ENCODE measurements around the gene CCDC47. TPM values are rescaled to one million over a fixed set of nuclear protein-coding genes. Genes with fewer than 3 reads are reported as not detected.

Gene CCDC47
- total RNA-seq, 1 donor from 2014 or later: 90.1 TPM

DNA sequence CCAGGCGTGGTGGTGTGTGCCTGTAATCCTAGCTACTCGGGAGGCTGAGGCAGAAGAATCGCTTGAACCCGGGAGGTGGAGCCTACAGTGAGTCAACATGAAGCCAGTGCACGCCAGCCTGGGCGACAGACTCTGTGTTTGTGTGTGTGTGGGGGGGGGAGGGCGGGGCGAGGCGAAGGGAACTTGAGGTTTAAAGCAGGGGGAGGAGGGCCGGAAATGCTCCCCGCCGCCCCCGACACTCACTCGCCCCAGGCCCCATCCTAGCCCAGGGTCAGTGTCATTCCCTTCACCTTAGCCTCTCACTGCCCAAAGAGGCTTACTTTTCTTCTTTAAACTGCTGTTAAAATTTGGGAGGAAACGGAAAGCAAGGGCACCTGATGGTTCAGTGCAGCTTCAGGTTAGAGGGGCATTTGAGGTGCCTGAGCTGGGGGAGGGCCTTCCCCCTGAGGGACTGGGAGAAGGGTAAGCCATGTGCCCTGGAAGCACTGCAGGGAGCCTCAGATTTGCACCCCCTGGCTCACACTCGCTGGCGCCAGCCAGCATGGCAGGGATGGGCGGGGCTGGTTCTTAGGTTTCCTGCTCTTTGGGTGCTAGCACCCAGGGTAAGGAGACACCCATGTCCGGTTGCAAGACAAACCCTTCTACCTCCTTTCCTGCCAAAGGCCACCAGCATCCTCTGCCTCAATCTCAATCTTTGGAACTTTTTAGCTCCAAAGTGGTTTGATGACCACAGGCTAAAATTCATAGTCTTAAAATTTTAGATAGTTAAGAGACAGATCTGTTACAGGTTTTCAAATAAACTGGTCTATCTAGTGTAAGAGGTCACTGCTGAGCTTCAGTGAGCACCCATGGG, 71.3 kb downstream of the CCDC47 start:
- ATAC-seq: no peak
- intact Hi-C loops (cut with micrococcal nuclease): no loop called here
- DNase-seq: peak; percentile 49

DNA sequence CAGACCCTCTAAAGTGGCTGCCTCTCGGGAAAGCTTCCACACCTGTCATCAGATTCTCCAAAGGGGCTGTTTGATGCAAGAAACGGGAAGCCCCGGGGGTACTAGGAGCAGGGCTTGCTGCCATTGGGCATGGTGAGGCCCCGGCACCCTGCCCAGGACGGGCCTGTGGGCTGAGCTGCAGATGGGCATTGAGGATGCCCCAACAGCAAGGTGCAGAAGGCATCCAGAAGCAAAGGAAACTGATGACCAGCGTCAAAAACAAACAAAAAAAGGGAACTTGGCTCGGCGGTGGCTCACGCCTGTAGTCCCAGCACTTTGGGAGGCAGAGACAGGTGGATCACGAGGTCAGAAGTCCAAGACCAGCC, 72.0 kb downstream of the CCDC47 start:
- intact Hi-C loops (cut with micrococcal nuclease): no loop called here
- ATAC-seq (no peak), DNase-seq (no peak)

DNA sequence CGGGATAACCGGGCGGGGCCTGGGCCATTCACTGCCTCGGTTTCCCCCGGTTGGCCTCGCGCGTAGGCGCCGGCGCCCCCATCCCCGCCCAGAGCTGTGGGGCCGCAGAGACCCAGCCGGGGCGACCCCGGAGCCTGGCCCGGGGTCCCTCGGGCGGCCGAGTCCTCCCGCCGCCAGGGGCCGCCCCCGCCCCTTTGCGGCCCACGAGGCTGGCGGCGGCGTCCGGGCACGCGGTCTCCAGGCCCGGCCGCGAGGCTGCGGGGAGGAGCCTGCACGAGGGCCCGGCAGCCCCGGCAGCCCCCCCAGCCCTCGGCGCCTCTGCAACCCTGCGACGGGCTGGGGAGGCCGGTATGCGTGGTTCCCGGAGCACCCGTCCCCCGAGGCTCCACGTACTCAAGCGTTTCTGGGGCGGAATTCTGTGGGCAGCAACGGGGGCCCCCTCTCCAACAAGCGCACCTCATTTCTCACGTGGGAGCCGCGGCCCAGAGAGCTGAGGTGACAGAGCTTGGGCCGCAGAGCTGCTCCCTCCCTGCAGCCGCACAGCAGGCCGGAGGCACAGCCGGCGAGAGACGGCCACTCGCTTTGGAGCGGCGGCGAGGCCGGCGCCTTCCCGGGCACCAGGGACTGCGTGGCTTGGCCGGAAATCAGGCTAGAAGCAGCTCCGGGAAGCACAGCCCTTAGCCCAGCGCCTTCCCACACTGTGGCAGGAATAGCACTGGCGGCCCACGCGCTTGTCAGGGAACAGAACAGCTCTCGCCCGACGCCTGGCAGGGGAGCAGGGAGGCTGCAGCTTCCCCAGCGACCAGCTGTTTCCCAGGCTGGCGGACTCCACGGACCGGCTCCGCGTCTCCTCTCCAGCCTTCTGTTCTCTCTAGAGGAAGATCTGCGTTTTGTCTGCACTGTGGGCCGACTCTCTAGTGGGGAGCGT, 72.6 kb downstream of the CCDC47 start:
- ATAC-seq (peak; percentile 63), DNase-seq (peak; percentile 83)
- intact Hi-C loops (cut with micrococcal nuclease): no loop called here

DNA sequence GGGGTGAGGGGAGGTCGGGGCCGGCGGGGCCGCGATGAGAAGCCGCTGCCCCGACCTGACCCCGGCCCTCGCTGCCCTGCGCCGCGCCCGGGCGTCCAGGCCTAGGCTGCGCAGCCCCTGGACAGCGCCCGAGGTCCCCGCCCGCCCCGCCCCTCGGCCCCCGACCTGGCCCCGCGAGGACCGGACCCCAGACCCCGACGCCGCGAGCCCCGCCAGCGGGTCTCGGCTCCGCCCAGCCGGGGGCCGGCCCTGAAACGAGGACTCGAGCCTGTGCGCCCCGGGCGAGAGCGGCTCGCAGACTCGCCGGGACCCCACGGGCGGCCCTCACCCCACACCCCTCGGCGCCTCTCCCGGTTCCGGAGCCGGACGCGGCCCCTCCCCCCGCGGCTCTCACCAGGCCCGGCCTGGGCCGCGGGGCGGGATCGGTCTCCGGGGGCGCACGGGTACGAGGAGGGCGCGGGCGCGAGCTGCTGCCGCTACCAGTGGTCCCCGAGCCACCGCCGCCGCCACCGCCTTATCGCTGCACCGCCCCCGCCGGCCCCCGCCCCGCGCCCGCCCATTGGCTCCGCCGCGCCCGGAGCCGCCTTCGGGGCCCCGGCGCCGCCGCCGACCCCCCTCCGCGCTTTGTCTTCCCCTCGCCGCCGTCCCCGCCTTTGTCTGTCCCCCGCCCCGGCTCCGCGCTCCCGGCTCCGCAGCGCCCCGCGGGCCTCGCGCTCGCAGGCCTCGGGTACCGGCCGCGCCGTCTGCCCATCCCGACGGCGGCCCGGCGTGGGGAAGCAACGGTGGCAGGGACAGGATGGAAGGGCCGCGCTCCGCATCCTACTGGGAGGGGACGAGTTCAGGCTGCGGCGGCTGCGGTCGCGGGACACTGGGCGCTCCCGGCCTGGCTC, 73.5 kb downstream of the CCDC47 start, which contains the start of gene LIMD2:
Gene LIMD2 (minus strand): TSS at position 488 of the 890 bp plus-strand sequence. CDS start 827 bp downstream, outside the sequence.
- DNase-seq: peak; percentile 77
- ATAC-seq: peak; percentile 16
- intact Hi-C loops (cut with micrococcal nuclease): no loop called here

DNA sequence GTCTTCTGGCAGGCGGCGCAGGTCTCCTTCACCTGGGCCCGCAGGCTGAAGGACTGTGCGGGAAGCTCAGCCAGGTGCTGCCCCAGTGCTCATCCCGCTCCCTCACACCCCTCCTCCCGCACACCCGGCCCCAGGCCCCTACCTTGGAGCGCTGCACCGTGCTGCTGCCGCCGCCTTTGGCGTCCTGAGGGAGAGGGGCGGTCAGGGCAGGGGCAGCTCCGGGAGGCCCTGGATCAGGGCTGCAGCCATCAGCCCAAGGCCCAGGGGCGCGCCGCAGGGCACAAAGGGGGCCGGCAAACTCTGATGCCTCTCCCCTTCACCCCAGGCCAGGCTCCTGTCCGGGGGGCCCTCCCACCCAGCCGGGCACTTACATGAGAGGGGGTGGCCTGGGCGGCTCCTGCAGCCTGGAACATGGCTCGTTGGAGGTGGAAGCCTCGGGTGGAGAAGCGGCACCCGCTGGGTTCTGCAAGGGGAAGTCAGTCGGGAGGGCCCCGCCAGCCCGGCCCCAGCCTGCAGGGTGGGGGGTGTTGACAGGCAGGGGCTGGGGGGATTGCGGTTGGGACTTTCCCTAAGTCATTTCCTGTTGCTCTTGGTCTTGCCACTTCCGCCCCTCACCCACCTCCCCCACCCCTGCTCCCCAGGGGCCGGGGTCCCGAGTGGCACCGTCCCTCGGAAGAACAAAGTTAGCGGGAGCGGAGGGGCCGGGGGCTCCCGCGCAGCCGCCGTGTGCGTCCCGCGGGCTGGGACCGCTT, 74.3 kb downstream of the CCDC47 start:
- DNase-seq (peak; percentile 73), ATAC-seq (peak; percentile 20)
- intact Hi-C loops (cut with micrococcal nuclease): no loop called here

DNA sequence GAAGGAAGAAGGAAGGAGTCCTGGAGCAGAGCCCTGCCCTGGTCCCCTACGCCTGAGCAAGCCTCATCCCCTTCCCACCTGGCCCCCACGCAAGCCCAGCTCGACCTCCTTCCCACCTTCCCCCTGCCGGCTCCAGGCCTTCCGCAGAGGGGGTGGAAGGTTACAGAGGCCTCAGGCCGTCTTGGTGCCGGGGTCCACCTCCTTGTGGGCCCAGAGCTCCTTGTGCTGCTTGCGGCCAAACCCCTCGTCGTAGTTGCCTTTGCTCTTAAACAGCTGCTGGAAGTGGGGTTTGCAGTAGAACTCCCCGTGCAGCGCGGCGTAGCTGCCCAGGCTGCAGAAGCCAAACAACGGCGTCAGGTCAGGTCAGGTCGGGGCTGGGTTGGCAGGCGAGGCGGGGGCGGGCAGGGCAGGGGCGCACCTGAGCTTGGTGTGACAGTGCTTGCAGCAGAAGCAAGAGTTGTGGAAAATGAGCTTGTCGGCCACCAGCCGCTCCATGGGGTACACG, 75.0 kb downstream of the CCDC47 start:
- ATAC-seq (no peak), DNase-seq (no peak)
- intact Hi-C loops (cut with micrococcal nuclease): no loop called here

DNA sequence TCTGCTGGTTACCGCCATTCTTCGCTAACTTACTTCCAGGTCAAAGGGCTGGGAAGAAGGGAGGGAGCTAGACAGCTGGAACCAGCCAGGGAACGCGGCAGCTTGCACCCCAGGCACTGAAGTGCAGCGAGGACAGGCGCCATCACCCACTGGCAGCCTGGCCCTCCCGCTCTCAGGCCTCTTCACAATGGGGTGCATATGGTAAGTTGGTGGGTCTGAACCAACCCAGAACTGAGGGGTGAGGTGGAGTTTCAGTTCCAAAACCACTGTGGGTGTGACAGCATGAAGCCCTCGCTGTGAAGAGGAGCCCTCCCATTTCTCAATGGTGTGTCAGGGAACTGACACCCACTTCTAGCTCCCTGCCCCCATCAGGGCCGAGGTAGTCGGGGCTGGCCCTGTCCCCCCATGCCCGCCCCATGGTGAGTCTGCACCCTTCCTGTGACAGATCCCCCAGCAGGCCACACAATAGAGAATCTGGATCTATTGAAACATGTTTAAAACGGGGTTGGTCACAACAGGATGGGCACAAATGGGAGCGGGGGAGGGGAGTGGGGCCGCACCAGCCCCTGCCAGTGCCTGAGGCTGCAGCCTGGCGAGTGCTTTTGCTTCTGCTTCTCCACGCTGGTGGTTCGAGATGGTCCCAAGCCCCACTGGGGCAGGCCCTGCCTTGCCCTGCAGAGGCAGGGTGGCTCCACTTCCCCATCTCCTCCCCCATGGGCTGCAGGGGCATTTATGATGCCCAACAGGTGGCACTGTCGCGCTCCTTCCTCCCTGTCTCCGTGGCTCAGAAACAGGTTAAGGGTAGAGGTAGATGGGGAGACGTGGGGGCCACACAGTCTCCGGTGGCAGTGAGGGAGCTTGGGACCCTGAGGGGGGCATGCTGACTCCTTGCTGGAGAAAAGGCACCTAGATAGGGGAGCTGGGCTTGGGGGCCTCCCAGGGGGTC, 75.8 kb downstream of the CCDC47 start:
- intact Hi-C loops (cut with micrococcal nuclease): no loop called here
- DNase-seq (peak; percentile 73), ATAC-seq (peak; percentile 10)

DNA sequence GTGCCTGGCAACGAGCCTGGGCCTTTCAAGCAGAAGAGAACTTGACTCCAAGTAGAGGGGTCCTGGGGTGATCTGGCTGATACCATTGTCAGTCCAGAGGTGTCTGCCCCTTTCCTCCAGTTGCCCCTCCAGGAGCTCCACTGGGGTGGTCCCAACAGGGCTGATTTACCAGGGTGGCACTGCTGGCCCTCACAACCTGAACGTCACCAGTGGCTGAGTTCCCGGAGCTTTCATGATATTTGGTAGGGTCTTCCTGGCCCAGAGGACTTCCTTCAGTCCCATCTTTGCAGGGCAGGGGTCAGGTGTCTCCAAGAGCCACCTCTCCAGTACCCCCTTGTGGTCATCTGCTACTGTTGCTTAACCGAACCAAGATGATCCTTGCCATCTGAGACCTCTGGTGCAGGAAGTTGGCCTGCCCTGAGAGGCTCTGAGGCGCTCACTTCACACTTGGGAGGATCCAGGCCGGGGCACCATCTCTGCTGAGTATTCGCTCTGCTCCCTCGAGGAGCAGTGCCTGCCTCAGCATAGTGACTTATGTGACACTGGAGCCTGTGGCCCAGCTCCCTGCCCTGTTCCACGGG, 76.9 kb downstream of the CCDC47 start:
- intact Hi-C loops (cut with micrococcal nuclease): no loop called here
- ATAC-seq (peak; percentile 2), DNase-seq (no peak)

DNA sequence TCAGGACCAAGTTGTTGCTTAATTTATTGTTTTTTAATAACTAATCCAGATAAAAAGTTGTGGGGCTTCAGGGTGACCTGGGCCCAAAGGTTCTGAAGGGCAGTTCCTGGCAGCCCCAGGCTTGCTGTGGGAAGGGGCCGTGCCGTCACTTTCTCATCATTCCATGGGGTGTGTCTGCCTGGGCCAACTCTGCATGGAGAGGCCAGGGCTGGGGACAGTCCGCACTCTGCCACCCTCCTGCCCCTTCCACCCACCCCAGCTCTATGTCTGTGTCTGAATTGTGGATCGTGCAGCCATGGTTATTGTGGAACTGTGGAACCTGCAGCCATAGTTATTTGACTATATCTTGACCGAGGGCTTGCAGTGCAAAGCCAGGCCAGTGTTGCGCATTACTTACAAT, 77.5 kb downstream of the CCDC47 start:
- intact Hi-C loops (cut with micrococcal nuclease): no loop called here
- ATAC-seq (no peak), DNase-seq (no peak)

Other genes starting within 250 kb of the CCDC47 start
- 45.0 TPM for gene DCAF7, start 223.1 kb downstream of the CCDC47 start, total RNA-seq
- gene TACO1, start 172.7 kb downstream of the CCDC47 start, total RNA-seq: 45.5 TPM
- 36.9 TPM for gene MAP3K3, start 151.2 kb downstream of the CCDC47 start, total RNA-seq
- 4.7 TPM for gene LIMD2, start 73.5 kb downstream of the CCDC47 start, total RNA-seq
- gene STRADA, start 31.8 kb downstream of the CCDC47 start, total RNA-seq: 16.0 TPM
- 56.7 TPM for gene DDX42, start 573 bp upstream of the CCDC47 start, total RNA-seq
- gene PSMC5, start 53.8 kb upstream of the CCDC47 start, total RNA-seq: 141 TPM
- gene FTSJ3, start 54.1 kb upstream of the CCDC47 start, total RNA-seq: 35.9 TPM
- 28.4 TPM for gene SMARCD2, start 69.1 kb upstream of the CCDC47 start, total RNA-seq
- not detected for gene CSH2, start 100.1 kb upstream of the CCDC47 start, total RNA-seq
- gene GH2, start 108.3 kb upstream of the CCDC47 start, total RNA-seq: not detected
- gene CSH1, start 123.0 kb upstream of the CCDC47 start, total RNA-seq: not detected
- gene CSHL1, start 137.7 kb upstream of the CCDC47 start, total RNA-seq: not detected
- not detected for gene GH1, start 145.2 kb upstream of the CCDC47 start, total RNA-seq
- gene CD79B, start 158.7 kb upstream of the CCDC47 start, total RNA-seq: 5.7 TPM
- 0.32 TPM for gene SCN4A, start 199.3 kb upstream of the CCDC47 start, total RNA-seq
- gene PRR29, start 224.8 kb upstream of the CCDC47 start, total RNA-seq: 0.20 TPM
- 30.6 TPM for gene ICAM2, start 247.0 kb upstream of the CCDC47 start, total RNA-seq